ENCODE data around the gene KIAA1328. TPM values are rescaled to one million over a fixed set of nuclear protein-coding genes. Genes with fewer than 3 reads are reported as not detected.

KIAA1328 gene
- polyA plus RNA-seq, 1 donor (not counting 4 experiments of a cell fraction or from before 2014, with no cell fraction given): 5.5 TPM

DNA sequence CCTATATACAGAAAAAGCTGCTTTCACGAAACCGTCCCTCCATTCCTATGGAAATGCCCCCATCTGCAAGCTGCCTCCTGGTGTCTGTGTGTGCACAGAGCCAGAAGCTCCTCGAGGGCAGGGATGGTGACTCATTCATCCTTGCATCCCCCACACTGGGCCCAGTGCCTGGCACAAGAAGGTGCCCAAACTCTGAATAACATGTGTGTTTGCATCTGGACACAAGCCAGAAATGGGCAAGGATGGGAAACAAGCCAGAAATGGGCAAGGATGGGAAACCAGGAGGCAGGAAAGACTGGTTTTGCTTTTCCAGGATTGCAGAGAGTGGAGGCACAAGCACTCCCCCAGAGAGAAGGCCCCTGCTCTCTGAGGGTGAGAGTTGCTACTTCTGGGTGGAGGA lies 422.8 kb downstream of the KIAA1328 start:
- Histone ChIP-seq H3K9ac (ENCODE audit: control insufficient read depth, extremely low read depth, insufficient read depth, low read length) (no peak overlapping the region), H3K27ac (ENCODE audit: control insufficient read depth, insufficient read depth, low read length) (no peak overlapping the region), H3K9me1 (ENCODE audit: control insufficient read depth, extremely low read depth, insufficient read depth, low read length) (no peaks in the 10 kb centered on the region), H4K20me1 (ENCODE audit: control insufficient read depth, extremely low read depth, insufficient read depth, low read length) (no peaks in the 10 kb centered on the region), H3K27me3 (ENCODE audit: control insufficient read depth, extremely low read depth, insufficient read depth, low read length) (peaks cover 30% of the 10 kb centered on the region), H3K36me3 (ENCODE audit: control insufficient read depth in 2 of 2, extremely low read depth in 1 of 2, insufficient read depth in 2 of 2, low read length in 2 of 2) (no peaks in the 10 kb centered on the region), H3K9me3 (ENCODE audit: control insufficient read depth, low read depth, low read length) (no peaks in the 10 kb centered on the region), H3K4me3 (ENCODE audit: control insufficient read depth in 2 of 3, extremely low read depth in 1 of 3, insufficient read depth in 2 of 3, low read depth in 1 of 3, low read length in 3 of 3) (no peak overlapping the region), H2AFZ (ENCODE audit: control insufficient read depth, low read length) (no peak overlapping the region), H3K4me2 (ENCODE audit: control insufficient read depth, extremely low read depth, insufficient read depth, low read depth, low read length) (no peak overlapping the region), H3K79me2 (ENCODE audit: control insufficient read depth, insufficient read depth, low read length) (no peaks in the 10 kb centered on the region), H3K4me1 (ENCODE audit: control insufficient read depth, extremely low read depth, insufficient read depth, low read length) (no peaks in the 10 kb centered on the region)
- FAIRE-seq (no peak), DNase-seq (ENCODE audit: low read depth, low spot score) (peak; percentile 23)
- TF ChIP-seq, protein P1, sequence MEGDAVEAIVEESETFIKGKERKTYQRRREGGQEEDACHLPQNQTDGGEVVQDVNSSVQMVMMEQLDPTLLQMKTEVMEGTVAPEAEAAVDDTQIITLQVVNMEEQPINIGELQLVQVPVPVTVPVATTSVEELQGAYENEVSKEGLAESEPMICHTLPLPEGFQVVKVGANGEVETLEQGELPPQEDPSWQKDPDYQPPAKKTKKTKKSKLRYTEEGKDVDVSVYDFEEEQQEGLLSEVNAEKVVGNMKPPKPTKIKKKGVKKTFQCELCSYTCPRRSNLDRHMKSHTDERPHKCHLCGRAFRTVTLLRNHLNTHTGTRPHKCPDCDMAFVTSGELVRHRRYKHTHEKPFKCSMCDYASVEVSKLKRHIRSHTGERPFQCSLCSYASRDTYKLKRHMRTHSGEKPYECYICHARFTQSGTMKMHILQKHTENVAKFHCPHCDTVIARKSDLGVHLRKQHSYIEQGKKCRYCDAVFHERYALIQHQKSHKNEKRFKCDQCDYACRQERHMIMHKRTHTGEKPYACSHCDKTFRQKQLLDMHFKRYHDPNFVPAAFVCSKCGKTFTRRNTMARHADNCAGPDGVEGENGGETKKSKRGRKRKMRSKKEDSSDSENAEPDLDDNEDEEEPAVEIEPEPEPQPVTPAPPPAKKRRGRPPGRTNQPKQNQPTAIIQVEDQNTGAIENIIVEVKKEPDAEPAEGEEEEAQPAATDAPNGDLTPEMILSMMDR (optimal IDR thresholded peaks at IDR 0.05 in 1 of 3, IDR thresholded peaks at IDR 0.05 in 1 of 3, conservative IDR thresholded peaks at IDR 0.05 in 1 of 3; ENCODE audit: extremely low read depth in 1 of 3, insufficient read depth in 2 of 3, low read length in 3 of 3): no peak
- no peak for TF ChIP-seq EZH2 (IDR thresholded peaks at IDR 0.05; ENCODE audit: low read length)
- dilution Hi-C loops (cut with MboI; ENCODE audit: extremely low pct_ligation_motif_present, low sequenced_read_pairs): no loop called here

DNA sequence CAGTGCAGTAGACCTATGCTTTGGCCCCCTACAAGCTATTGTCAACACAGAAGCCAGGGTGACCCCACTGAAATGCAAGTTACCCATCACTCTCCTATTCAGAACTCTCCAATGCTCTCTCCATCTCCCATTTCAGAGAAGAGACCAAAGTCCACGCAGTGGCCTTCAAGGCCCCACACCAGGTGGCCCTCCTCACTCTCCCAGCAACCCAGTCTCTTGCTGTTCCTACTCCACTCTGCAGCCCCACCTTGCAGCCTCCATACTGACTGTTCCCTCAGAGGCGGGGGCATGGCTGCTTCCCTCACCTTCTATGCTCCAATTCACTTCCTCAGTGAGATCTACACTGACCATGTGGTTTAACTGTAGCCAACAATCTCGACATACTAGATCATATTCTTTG lies 423.4 kb downstream of the KIAA1328 start:
- Histone ChIP-seq H2AFZ (ENCODE audit: control insufficient read depth, low read length) (no peak overlapping the region), H3K79me2 (ENCODE audit: control insufficient read depth, insufficient read depth, low read length) (no peaks in the 10 kb centered on the region), H3K36me3 (ENCODE audit: control insufficient read depth in 2 of 2, extremely low read depth in 1 of 2, insufficient read depth in 2 of 2, low read length in 2 of 2) (no peaks in the 10 kb centered on the region), H4K20me1 (ENCODE audit: control insufficient read depth, extremely low read depth, insufficient read depth, low read length) (no peaks in the 10 kb centered on the region), H3K4me3 (ENCODE audit: control insufficient read depth in 2 of 3, extremely low read depth in 1 of 3, insufficient read depth in 2 of 3, low read depth in 1 of 3, low read length in 3 of 3) (no peak overlapping the region), H3K9me3 (ENCODE audit: control insufficient read depth, low read depth, low read length) (no peaks in the 10 kb centered on the region), H3K4me1 (ENCODE audit: control insufficient read depth, extremely low read depth, insufficient read depth, low read length) (no peaks in the 10 kb centered on the region), H3K9me1 (ENCODE audit: control insufficient read depth, extremely low read depth, insufficient read depth, low read length) (no peaks in the 10 kb centered on the region), H3K4me2 (ENCODE audit: control insufficient read depth, extremely low read depth, insufficient read depth, low read depth, low read length) (no peak overlapping the region), H3K9ac (ENCODE audit: control insufficient read depth, extremely low read depth, insufficient read depth, low read length) (no peak overlapping the region), H3K27me3 (ENCODE audit: control insufficient read depth, extremely low read depth, insufficient read depth, low read length) (peaks cover 34% of the 10 kb centered on the region), H3K27ac (ENCODE audit: control insufficient read depth, insufficient read depth, low read length) (no peak overlapping the region)
- DNase-seq (ENCODE audit: low read depth, low spot score) (no peak), FAIRE-seq (no peak)
- dilution Hi-C loops (cut with MboI; ENCODE audit: extremely low pct_ligation_motif_present, low sequenced_read_pairs): no loop called here
- TF ChIP-seq, protein P1 (optimal IDR thresholded peaks at IDR 0.05 in 1 of 3, IDR thresholded peaks at IDR 0.05 in 1 of 3, conservative IDR thresholded peaks at IDR 0.05 in 1 of 3; ENCODE audit: extremely low read depth in 1 of 3, insufficient read depth in 2 of 3, low read length in 3 of 3): no peak
- no peak for TF ChIP-seq EZH2 (IDR thresholded peaks at IDR 0.05; ENCODE audit: low read length)
